Coronary artery (tissue), 2 donors: Measurements from ENCODE around the gene OTX2.

Experiments
- DNase-seq: peaks from one replicate; pipeline ENCODE4 v3.0.0-alpha.2; 2017; ENCODE audit warnings: low spot score
- H3K27ac ChIP-seq, 2 donors: fragments of 200-600 bp; sonication (generic); one replicate each; pipeline ENCODE4 v1.5.1; 2016 to 2019
- H3K4me3 ChIP-seq: fragments of 200-600 bp; sonication (generic); 2 replicates; pipeline ENCODE4 v1.5.1; 2016; ENCODE audit warnings: mild to moderate bottlenecking, moderate library complexity
- CTCF ChIP-seq: fragments of 200-600 bp; sonication (generic); IDR thresholded peaks from one replicate; pipeline ENCODE4 v1.5.1; 2019; ENCODE audit warnings: antibody characterized with exemption

Gene OTX2

GRCh38 chr14:56844406-56845002, 34.2 kb upstream of the OTX2 start:
- TF ChIP-seq CTCF, result no peak
- no peak overlapping the region for H3K27ac ChIP-seq
- DNase-seq, result no peak
- no peak overlapping the region for H3K4me3 ChIP-seq

- TF ChIP-seq CTCF, result no peak
- Histone ChIP-seq H3K27ac (no peak overlapping the region), H3K4me3 (no peak overlapping the region)
- DNase-seq, result no peak
These were observed 31.3 kb upstream of the OTX2 start for GRCh38 chr14:56841611-56842010.

- H3K4me3 ChIP-seq, result no peak overlapping the region
- H3K27ac ChIP-seq, result no peak overlapping the region
- no peak for TF ChIP-seq CTCF
- DNase-seq, result no peak
These were observed 29.9 kb upstream of the OTX2 start for GRCh38 chr14:56840221-56840620.

GRCh38 chr14:56829151-56829550, 18.9 kb upstream of the OTX2 start:
- no peak overlapping the region for H3K4me3 ChIP-seq
- H3K27ac ChIP-seq, result no peak overlapping the region
- DNase-seq, result no peak
- TF ChIP-seq CTCF, result no peak

- DNase-seq, result no peak
- H3K4me3 ChIP-seq, result no peak overlapping the region
- no peak for TF ChIP-seq CTCF
- H3K27ac ChIP-seq, result no peak overlapping the region
These were observed 15.9 kb upstream of the OTX2 start for GRCh38 chr14:56826214-56826613.

- H3K4me3 ChIP-seq, result no peak overlapping the region
- no peak for DNase-seq
- no peak overlapping the region for H3K27ac ChIP-seq
- no peak for TF ChIP-seq CTCF
These were observed 11.7 kb upstream of the OTX2 start for GRCh38 chr14:56821805-56822610.

GRCh38 chr14:56821177-56821576, 10.9 kb upstream of the OTX2 start:
- H3K27ac ChIP-seq, result no peak overlapping the region
- no peak for TF ChIP-seq CTCF
- no peak for DNase-seq
- H3K4me3 ChIP-seq, result no peak overlapping the region
